K562 (cell line): ENCODE measurements around the gene CACTIN. TPM values are rescaled to one million over a fixed set of nuclear protein-coding genes. Genes with fewer than 3 reads are reported as not detected.
A peak's percentile ranks its signal among the peaks of the same experiment; 100 is the strongest.

Source experiments
- ARID2 ChIP-seq: fragments of 450-650 bp; IDR thresholded peaks from 2 replicates; pipeline ENCODE4 v1.6.1; 2017; ENCODE audit warnings: antibody characterized with exemption, mild to moderate bottlenecking
- CAMTA2 ChIP-seq: fragments of 250-450 bp; sonication (Bioruptor Pico); conservative IDR thresholded peaks from 2 replicates; pipeline ENCODE4 v1.5.1; 2022
- DDX20 ChIP-seq: fragments of 450-650 bp; IDR thresholded peaks from 2 replicates; pipeline ENCODE4 v1.6.1; 2016; ENCODE audit warnings: missing genetic modification characterization, low read depth, mild to moderate bottlenecking, missing compliant biosample characterization, moderate library complexity
- ESRRB ChIP-seq: fragments of 250-450 bp; sonication (Bioruptor Pico); IDR thresholded peaks from 2 replicates; pipeline ENCODE4 v1.5.0; 2020; ENCODE audit warnings: mild to moderate bottlenecking, moderate library complexity, borderline replicate concordance
- HNRNPUL1 ChIP-seq: fragments of 200-400 bp; formaldehyde crosslinking; IDR thresholded peaks from 2 replicates; pipeline ENCODE4 v1.6.1; 2017; ENCODE audit warnings: low read length
- KHSRP ChIP-seq: fragments of 450-650 bp; IDR thresholded peaks from 2 replicates; pipeline ENCODE4 v1.6.1; 2017
- KLF10 ChIP-seq: fragments of 250-450 bp; sonication (Bioruptor Pico); IDR thresholded peaks from 2 replicates; pipeline ENCODE4 v1.6.1; 2021; ENCODE audit warnings: matching md5 sums
- RNF2 ChIP-seq: sonication (generic); IDR thresholded peaks from 2 replicates; pipeline ENCODE4 v1.6.1; 2016
- TCF7L2 ChIP-seq: fragments of 150-350 bp; IDR thresholded peaks from 2 replicates; pipeline ENCODE4 v1.6.1; 2016; ENCODE audit warnings: low read depth, mild to moderate bottlenecking, low read length, moderate library complexity
- WHSC1 ChIP-seq: IDR thresholded peaks from one replicate; pipeline ENCODE4 v1.6.1; 2012; ENCODE audit warnings: low read length, control low read depth, inconsistent platforms
- YBX1 ChIP-seq: fragments of 450-650 bp; IDR thresholded peaks from 2 replicates; pipeline ENCODE4 v1.7.1; 2016; ENCODE audit warnings: mild to moderate bottlenecking
- ZNF253 ChIP-seq: fragments of 250-450 bp; sonication (Bioruptor Pico); conservative IDR thresholded peaks from 2 replicates; pipeline ENCODE4 v1.6.1; 2021; ENCODE audit warnings: mild to moderate bottlenecking
- ZNF3 ChIP-seq: fragments of 250-450 bp; sonication (Bioruptor Pico); IDR thresholded peaks from 2 replicates; pipeline ENCODE4 v1.5.0; 2021; ENCODE audit warnings: mild to moderate bottlenecking, moderate library complexity
- ZNF408 ChIP-seq: fragments of 250-450 bp; sonication (Bioruptor Pico); IDR thresholded peaks from 2 replicates; pipeline ENCODE4 v1.4.0; 2020; ENCODE audit warnings: low read depth, mild to moderate bottlenecking, moderate library complexity
- ZNF507 ChIP-seq: conservative IDR thresholded peaks from 2 replicates; pipeline ENCODE4 v1.6.1; 2017; ENCODE audit warnings: missing genetic modification characterization, missing compliant biosample characterization
- polyA plus RNA-seq, 8 experiments: library from polyadenylated mRNA; depleted of rRNA in 4 of 8; stranded (reverse) in 5 of 8; unstranded in 3 of 8; fragments of >200 nt; fragmentation: Nextera tagmentation in 2 of 8; fragmentation: Illumina TruSeq in 1 of 8; extraction: Ambion mirVana in 2 of 8; extraction: Trizol in 1 of 8; gene quantifications; 2 replicates each; pipeline versions ENCODE4 v1.2.1 to v1.2.3, GENCODE V29; 2011 to 2014; ENCODE audit warnings: inconsistent platforms in 1 of 8, missing spikeins in 1 of 8
- total RNA-seq, 7 experiments: library from RNA; depleted of rRNA in 6 of 7; stranded (reverse); fragments of >200 nt in 6 of 7; fragmentation: Illumina TruSeq in 2 of 7; extraction: Trizol in 2 of 7; gene quantifications; 2 replicates each; pipeline versions ENCODE4 v1.2.1 to v1.2.3, GENCODE V29; 2011 to 2021; ENCODE audit warnings: low replicate concordance in 1 of 7
- TF ChIP-seq, protein P1 (sequence below): fragments of 450-650 bp; formaldehyde crosslinking; IDR thresholded peaks from 2 replicates; pipeline ENCODE4 v1.4.0; 2020; ENCODE audit warnings: mild to moderate bottlenecking, mixed read lengths
- TF ChIP-seq, protein P2 (sequence below): fragments of 450-650 bp; IDR thresholded peaks from 2 replicates; pipeline ENCODE4 v1.6.1; 2014; ENCODE audit warnings: low read depth, mild to moderate bottlenecking, moderate library complexity, borderline replicate concordance
- TF ChIP-seq, protein P3 (sequence below): sonication (generic); formaldehyde crosslinking; IDR thresholded peaks from 2 replicates; pipeline ENCODE4 v1.8.0; 2022; ENCODE audit warnings: mild to moderate bottlenecking, missing genetic modification reagents
- TF ChIP-seq, protein P4 (sequence below): sonication (generic); formaldehyde crosslinking; IDR thresholded peaks from 2 replicates; pipeline ENCODE4 v1.8.0; 2022; ENCODE audit warnings: mild to moderate bottlenecking, missing genetic modification reagents

CACTIN gene
- total and polyA plus RNA-seq, 9 of the 15 experiments (the other 6 are each of a cell fraction or from before 2014, with no cell fraction given) = 0.15 to 49.2 (median 15.0) TPM

DNA sequence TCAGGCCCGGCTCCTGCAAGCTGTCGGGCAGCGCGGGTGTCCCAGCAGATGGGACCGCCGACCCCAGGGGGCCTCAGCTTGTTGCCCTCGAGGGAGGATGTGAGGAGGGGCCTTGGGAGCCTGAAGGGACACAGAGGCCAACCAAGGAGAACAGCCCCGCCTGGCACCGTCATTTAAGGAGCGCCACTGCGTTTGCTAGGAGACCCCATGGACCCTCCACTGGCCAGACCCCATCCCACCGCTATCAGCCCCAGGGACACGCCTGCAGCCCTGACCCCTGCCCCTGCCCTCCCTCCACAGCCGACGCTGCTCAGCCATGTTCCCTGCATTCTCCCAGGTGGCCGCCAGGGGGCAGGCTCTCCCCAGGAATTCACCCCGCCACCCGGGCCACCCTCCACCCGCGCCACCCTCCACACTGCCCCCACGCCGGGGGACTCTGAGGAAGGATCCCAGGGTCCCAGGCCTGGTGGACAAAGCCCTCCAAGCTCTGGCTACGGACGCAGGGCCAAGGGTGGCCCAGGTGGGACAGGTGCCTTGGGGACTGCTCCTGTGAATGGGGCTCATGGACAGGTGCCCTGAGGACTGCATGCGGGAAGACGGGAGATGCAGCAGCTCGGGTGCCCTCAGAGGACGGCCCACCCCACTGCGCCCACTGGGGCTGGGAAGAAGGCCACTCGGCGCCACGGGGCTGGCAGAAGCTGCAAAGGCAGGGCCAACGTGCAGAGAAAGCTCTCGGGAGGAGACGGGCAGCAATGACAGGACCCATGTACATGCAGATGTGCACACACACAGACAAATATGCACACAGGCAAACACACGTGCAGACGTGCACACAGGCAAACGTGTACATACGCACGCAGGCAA is 39.3 kb upstream of the CACTIN start (continued):
- TF ChIP-seq, protein P1, sequence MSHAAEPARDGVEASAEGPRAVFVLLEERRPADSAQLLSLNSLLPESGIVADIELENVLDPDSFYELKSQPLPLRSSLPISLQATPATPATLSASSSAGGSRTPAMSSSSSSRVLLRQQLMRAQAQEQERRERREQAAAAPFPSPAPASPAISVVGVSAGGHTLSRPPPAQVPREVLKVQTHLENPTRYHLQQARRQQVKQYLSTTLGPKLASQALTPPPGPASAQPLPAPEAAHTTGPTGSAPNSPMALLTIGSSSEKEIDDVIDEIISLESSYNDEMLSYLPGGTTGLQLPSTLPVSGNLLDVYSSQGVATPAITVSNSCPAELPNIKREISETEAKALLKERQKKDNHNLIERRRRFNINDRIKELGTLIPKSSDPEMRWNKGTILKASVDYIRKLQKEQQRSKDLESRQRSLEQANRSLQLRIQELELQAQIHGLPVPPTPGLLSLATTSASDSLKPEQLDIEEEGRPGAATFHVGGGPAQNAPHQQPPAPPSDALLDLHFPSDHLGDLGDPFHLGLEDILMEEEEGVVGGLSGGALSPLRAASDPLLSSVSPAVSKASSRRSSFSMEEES (CRISPR knock-in tag) = no peak
- peak; percentile 91 for TF ChIP-seq ARID2
- TF ChIP-seq ZNF253 (CRISPR knock-in tag) = no peak
- no peak for TF ChIP-seq ZNF408 (CRISPR knock-in tag)
- no peak for TF ChIP-seq HNRNPUL1
- TF ChIP-seq, protein P2, sequence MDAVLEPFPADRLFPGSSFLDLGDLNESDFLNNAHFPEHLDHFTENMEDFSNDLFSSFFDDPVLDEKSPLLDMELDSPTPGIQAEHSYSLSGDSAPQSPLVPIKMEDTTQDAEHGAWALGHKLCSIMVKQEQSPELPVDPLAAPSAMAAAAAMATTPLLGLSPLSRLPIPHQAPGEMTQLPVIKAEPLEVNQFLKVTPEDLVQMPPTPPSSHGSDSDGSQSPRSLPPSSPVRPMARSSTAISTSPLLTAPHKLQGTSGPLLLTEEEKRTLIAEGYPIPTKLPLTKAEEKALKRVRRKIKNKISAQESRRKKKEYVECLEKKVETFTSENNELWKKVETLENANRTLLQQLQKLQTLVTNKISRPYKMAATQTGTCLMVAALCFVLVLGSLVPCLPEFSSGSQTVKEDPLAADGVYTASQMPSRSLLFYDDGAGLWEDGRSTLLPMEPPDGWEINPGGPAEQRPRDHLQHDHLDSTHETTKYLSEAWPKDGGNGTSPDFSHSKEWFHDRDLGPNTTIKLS = no peak
- no peak for TF ChIP-seq KLF10 (CRISPR knock-in tag)
- TF ChIP-seq ZNF507 (tag) = no peak
- TF ChIP-seq DDX20 (tag) = no peak
- TF ChIP-seq, protein P3, sequence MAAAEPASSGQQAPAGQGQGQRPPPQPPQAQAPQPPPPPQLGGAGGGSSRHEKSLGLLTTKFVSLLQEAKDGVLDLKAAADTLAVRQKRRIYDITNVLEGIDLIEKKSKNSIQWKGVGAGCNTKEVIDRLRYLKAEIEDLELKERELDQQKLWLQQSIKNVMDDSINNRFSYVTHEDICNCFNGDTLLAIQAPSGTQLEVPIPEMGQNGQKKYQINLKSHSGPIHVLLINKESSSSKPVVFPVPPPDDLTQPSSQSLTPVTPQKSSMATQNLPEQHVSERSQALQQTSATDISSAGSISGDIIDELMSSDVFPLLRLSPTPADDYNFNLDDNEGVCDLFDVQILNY (CRISPR knock-in tag) = no peak
- TF ChIP-seq KHSRP = no peak
- no peak for TF ChIP-seq ZNF3
- TF ChIP-seq WHSC1 = no peak
- no peak for TF ChIP-seq CAMTA2 (CRISPR knock-in tag)
- TF ChIP-seq ESRRB (CRISPR knock-in tag) = no peak
- no peak for TF ChIP-seq RNF2
- no peak for TF ChIP-seq TCF7L2
- TF ChIP-seq YBX1 = no peak
- TF ChIP-seq, protein P4, sequence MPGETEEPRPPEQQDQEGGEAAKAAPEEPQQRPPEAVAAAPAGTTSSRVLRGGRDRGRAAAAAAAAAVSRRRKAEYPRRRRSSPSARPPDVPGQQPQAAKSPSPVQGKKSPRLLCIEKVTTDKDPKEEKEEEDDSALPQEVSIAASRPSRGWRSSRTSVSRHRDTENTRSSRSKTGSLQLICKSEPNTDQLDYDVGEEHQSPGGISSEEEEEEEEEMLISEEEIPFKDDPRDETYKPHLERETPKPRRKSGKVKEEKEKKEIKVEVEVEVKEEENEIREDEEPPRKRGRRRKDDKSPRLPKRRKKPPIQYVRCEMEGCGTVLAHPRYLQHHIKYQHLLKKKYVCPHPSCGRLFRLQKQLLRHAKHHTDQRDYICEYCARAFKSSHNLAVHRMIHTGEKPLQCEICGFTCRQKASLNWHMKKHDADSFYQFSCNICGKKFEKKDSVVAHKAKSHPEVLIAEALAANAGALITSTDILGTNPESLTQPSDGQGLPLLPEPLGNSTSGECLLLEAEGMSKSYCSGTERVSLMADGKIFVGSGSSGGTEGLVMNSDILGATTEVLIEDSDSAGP = no peak
